NCI-H1417 treated with DMSO at 0.1 percent for 48 hours (cell line): Measurements from ENCODE around the gene DPEP3.

Experiments
- DNase-seq: peaks from one replicate; lab custom pipeline; 2025; lab: John Stamatoyannopoulos, UW

DPEP3 gene

DNA sequence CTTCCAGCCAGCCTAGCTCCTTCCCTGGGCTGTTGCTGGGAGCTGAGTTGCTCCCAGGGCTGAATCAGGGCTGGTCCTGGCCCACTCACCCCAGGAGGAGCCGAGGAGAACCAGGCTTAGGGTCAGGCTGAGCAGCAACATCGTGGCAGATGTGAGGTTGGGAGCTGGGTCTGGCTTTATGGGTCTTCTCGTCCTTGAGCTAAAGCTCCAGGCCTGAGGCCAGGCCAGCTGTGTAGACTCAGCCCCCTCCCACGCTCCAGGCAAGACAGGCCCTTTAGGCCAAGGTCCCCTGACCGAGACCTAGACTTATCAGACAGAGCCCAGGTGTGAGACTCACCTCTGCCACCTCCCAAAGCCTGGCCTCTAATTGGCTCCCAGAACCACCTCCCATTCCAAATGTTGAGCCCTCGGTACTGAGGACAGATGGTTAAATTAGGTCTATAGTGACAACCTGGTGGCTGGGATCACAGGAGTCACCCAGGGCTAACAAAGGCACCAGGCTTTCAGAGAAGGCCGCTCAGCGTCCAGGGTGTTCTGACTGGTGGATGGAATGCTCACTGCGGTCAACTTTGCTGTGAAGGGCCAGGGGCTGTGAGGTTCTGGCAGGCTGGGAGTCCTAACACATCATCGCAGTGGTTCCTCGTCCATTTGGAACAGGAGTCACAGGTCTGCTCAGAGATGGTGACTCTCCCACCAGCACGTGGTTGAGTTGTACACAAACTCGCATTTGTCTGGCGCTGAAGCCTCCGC lies 48.4 kb downstream of the DPEP3 start, which contains the start of gene CTRL:
Gene CTRL, minus strand, starts transcription at position 151 of the 750 bp plus-strand sequence. Its CDS starts 10 bp downstream, at position 141.
- DNase-seq, result no peak

DNA sequence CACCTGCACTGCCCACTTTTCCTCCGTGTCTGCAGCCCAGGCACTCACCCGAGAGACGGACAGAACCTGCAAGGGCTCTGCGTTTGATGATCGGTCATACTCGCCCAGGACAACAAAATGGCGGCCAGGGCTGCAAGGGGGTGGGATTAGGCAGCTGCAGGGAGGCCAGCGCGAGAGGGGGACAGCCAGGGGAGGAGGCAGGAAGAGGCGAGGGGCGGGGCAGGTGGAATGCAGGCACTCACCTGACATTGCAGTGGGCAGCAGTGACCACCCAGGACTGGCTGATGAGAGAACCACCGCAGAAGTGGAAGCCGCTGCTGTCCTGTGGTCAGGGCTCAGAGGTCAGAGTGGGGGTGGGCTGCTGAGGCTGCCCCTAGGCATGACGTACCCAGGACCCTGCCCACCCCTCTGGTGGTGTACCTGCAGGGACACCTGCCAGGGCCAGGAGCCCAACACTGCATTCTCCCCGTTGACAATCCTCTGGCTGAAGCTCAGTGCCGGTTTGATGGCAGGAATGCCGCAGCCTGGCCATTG lies 49.6 kb downstream of the DPEP3 start:
- no peak for DNase-seq

DNA sequence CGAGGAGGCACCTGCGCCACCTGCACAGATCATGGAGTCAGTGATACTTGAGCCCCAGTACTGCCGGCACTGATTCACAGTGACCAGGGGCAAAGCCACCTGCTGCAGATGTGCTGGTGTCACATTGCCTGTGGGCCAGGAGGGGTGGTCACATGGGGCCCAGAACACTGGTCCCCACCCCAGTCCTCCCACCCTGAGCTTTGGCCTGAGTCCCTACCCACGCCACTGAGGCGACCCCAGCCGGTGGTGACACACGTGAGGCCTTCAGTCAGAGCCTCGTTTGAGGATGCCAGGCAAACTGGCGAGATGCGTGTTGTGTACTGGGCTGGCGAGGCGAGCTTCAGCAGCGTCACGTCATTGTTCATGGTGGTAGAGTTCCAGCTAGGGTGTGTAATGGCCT lies 50.1 kb downstream of the DPEP3 start:
- DNase-seq, result no peak

DNA sequence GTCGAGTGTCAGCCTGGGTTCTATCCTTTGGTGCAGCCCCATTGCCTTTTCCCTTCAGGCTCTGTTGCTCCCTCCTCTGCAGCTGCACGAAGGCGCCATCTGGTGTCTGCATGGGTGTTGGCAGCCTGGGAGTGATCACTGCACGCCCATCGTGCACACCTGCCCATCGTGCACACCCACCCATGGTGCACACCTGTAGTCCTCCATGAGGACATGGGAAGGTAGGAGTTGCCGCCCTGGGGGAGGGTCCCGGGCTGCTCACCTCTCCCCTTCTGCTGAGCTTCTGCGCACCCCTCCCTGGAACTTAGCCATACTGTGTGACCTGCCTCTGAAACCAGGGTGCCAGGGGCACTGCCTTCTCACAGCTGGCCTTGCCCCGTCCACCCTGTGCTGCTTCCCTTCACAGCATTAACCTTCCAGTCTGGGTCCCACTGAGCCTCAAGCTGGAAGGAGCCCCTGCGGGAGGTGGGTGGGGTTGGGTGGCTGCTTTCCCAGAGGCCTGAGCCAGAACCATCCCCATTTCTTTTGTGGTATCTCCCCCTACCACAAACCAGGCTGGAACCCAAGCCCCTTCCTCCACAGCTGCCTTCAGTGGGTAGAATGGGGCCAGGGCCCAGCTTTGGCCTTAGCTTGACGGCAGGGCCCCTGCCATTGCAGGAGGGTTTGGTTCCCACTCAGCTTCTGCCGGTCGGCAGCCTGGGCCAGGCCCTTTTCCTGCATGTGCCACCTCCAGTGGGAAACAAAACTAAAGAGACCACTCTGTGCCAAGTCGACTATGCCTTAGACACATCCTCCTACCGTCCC lies 51.5 kb downstream of the DPEP3 start:
- DNase-seq, result no peak

DNA sequence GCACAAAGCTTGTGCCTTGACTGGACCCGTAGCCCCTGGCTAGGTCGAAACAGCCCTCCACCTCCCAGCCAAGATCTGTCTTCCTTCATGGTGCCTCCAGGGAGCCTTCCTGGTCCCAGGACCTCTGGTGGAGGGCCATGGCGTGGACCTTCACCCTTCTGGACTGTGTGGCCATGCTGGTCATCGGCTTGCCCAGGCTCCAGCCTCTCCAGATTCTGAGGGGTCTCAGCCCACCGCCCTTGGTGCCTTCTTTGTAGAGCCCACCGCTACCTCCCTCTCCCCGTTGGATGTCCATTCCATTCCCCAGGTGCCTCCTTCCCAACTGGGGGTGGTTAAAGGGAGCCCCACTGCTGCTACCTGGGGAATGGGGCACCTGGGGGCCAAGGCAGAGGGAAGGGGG lies 52.2 kb downstream of the DPEP3 start:
- no peak for DNase-seq

DNA sequence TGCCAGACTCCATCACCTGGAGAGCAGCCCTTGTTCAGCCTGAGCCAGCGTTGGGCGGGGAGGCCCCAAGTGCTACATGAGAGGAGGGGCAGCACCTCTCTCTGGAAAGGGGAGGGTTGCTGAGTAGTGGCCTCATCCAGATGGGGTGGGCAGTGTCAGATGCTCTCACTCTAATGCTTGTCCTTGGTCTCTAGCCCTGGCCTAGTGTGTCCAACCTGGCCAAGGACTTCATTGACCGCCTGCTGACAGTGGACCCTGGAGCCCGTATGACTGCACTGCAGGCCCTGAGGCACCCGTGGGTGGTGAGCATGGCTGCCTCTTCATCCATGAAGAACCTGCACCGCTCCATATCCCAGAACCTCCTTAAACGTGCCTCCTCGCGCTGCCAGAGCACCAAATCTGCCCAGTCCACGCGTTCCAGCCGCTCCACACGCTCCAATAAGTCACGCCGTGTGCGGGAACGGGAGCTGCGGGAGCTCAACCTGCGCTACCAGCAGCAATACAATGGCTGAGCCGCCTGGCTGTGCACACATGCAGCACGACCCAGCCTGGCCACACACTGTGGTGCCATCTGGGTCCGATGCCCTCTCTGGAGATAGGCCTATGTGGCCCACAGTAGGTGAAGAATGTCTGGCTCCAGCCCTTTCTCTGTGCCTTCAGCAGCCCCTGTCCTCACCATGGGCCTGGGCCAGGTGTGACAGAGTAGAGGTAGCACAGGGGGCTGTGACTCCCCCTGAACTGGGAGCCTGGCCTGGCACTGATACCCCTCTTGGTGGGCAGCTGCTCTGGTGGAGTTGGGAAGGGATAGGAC lies 53.0 kb downstream of the DPEP3 start:
- no peak for DNase-seq

DNA sequence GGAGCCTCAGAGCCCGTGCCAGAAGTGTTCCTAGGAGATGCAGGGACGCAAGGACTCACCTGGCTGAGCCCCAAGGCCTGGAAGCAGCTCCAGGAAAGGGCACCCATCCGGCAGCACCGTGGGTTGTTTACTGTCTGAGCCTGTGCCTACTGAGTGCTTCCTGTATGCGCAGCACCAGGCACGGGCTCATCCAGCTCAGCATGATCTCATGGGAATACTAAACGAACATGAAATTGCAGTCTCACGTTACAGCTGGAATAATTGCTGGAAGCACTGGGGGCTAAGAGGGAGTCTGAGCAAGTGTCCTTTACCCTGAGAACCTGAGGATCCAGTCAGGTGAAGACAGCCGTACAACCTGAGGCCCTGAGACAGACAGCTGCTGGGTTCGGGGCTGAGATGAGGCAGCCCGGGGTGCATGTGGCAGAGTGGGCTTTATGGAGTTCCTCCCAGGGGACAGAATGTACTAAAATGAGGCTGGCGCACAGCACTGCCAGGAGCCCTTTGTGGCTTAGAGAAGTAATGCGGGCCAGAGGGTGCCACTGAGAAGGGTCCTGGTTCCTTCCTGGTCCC lies 54.0 kb downstream of the DPEP3 start:
- DNase-seq, result peak; percentile 46
